HG03135 (cell line): ENCODE results near the gene PLEKHN1.
A peak's percentile ranks its signal among the peaks of the same experiment; 100 is the strongest.
"Not testable (repeated sequence)": the region's sequence is repeated elsewhere in the genome, so short reads cannot be mapped to it uniquely, and the experiment has no call there.

Experiments
- ATAC-seq: cut with Tn5 transposase; IDR thresholded peaks from one replicate; pipeline ENCODE4 v1.9.1; 2021; ENCODE audit warnings: mild to moderate bottlenecking, moderate library complexity; ENCODE audit not compliant: unreplicated experiment

Gene PLEKHN1

DNA sequence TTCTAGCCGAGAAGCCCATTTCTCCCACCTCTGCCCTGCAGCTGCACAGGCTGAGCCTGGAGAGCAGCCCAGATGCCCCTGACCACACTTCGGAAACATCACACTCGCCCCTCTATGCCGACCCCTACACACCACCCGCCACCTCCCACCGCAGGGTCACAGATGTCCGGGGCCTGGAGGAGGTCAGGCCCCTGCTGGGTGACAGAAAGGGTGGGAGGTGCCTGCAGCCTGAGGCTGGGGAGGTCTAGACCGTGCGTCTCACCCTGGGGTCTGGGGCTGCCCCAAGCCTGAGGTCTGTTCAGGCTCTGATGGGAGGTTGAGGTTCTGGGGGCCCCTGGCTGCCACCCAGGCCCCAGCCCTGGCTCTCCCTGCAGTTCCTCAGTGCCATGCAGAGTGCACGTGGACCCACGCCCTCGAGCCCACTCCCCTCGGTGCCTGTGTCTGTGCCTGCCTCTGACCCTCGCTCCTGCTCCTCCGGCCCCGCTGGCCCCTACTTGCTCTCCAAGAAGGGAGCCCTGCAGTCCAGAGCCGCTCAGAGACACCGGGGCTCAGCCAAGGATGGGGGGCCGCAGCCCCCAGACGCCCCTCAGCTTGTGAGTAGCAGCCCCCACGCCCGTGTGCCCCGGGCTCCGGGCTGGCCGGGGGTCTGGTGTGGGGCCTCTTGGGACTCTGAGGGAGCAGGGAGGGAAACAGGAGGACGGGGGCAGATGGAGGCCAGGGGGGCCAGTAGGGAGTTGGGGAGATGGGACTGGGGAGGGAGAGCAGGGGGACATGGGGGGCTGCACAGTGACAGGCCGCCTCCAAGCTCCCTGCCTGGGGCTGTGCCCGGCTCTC is 7.4 kb downstream of the PLEKHN1 start:
- no peak for ATAC-seq

DNA sequence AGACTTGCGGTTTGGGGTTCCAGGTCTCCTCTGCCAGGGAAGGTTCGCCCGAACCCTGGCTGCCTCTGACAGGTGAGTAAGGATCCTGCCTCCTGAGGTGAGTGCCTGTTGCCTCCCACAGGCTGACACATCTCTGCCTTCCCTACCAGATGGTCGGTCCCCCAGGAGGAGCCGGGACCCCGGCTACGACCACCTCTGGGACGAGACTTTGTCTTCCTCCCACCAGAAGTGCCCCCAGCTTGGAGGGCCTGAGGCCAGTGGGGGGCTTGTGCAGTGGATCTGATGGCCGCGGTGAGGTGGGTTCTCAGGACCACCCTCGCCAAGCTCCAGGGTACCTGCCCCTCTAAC is 8.0 kb downstream of the PLEKHN1 start:
- no peak for ATAC-seq

DNA sequence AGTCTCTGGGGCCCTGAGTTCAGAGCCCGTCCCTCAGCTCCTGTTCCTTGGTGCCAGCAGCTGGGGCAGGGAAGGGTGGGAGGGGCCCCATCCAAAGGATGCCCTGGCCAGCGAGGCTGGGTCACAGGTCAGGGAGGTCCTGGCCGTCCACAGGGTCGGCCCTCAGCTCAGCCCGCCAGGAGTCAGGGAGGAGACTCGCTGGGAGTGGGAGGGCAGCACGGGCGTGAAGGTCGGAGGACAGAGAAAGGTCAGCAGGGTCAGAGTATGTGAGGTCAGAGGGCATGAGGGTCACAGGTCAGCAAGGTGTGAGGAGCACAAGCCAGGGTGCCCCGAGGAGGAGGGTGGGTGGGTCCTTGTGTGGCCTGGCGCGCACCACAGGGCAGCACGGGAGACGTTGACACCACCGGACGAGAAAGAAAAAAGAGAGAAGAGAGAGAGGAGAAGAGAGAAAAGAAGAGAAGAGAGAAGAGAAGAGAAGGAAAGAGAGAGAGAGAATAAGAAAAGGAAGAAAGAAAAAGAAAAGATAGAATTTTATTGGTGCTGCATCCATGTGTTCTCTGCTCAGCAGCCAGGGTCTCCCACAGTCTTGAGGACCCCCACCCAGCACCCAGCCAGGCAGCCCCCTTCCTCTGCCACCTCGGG is 8.5 kb downstream of the PLEKHN1 start:
- no peak for ATAC-seq

- ATAC-seq = no peak
These were observed 9.1 kb downstream of the PLEKHN1 start for GRCh38 chr1:975365-975764.

- peak; percentile 49 for ATAC-seq
These were observed 9.8 kb downstream of the PLEKHN1 start for GRCh38 chr1:975896-976683.

GRCh38 chr1:976791-977190 is 10.5 kb downstream of the PLEKHN1 start:
- ATAC-seq = not testable (repeated sequence)

DNA sequence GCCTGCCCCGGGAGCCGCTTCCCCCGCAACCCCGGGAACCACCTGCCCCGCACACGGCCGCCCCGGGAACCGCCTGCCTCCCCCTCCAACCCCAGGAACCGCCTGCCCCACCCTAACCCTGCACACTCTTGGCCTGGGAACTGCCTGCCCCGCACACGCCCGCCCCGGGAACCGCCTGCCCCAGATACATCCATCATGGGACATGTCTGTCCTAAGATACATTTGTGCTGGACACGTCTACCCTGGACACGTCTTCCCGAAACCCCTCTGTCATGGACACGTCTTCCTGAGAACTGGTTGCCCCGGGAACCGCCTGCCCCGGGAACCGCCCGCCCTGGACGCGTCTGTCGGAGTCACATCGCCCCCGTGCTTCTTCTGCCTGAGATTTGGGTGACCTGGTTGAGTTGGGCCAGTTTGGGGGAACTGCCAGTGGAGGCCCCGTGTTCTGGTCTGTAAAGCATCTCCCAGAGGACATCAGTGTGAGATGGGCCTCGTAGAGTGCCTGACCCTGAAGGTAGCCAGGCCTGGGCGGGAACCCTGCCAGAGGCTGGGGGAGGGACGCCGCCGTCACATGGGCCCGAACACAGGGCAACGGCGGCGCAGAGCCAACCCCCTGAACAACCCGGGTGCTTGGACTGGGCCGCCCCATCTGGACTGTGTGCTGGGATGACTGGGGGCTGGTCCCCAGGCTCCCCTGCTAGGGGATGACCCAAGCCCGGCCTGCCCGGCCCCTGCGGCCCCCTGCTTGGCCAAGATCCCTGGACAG is 12.0 kb downstream of the PLEKHN1 start:
- ATAC-seq = no peak

DNA sequence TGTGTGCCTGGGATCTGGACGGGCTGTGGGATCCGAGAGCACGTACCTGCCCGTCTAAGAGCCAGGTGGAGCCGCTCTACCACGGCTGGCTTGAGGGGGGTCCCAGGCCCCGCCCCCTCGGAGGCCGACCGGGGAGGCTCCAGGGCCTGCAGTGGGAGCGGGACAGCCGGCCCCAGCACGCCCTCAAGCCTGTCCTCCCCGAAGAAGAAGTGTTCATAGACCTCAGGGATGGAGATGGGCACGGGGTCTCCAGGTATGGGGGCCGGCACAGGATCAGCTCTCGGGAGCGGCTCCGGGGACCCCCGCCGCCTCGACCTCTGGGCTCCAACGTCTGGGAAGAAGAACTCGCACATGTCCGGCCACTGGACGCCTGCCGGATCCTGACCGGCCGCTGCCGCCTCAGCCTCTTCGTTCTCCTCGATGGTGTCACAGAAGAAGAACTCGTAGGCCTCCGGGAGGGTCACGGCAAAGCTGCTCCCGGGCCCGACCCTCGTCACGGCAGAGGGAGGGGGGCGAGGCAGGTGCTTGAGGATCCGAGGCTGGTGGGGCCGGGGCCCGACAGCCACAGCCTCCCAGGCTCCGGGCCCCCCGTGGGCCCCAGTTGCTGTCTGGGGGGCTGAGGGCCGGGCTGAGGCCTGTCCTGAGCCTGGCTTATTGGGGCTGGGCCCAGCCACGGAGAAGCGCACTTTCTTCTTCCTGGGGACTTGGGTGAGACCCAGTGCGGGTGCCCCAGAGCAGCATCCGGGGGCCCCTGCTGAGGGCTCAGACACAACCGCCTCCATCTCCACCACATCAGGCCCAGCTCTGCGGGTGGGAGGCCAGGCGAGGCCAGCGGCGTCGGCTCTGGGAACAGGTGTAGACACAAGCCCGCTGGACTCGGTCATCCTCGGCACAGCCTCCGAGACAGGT is 12.8 kb downstream of the PLEKHN1 start:
- no peak for ATAC-seq

DNA sequence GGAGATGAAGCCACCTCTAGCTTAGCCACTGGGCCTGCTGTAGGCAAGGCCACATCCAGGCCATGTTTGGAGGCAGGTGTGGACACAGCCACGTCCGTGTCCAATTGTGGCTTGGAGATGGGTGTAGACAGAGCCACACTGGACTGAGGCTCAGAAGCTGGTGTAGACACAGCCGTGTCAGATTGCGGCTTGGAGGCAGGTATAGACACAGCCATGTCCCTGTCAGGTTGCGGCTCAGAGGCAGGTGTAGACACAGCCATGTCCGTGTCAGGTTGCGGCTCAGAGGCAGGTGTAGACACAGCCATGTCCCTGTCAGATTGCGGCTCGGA is 13.4 kb downstream of the PLEKHN1 start:
- no peak for ATAC-seq

DNA sequence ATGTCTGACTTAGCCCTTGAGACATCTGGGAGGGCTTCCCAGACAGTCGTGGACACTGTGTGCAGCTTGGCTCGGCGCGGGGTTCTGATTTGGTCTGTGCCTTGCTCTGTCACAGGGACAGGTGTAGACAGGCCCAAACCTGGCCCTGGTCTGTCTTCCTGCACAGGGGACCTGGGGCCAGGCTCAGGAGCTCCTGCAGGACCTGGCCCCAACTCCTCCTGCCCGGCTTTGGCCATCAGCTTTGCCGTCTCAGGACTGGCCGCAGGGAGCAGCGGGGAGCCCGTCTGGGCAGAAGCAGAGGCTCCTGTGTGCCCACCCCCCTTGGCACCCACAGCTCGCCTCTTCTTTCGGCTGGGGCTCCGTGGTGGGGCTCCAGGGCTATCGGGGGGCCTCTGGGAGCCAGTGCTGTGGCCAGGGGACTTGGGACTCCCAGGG is 13.9 kb downstream of the PLEKHN1 start:
- ATAC-seq = no peak

DNA sequence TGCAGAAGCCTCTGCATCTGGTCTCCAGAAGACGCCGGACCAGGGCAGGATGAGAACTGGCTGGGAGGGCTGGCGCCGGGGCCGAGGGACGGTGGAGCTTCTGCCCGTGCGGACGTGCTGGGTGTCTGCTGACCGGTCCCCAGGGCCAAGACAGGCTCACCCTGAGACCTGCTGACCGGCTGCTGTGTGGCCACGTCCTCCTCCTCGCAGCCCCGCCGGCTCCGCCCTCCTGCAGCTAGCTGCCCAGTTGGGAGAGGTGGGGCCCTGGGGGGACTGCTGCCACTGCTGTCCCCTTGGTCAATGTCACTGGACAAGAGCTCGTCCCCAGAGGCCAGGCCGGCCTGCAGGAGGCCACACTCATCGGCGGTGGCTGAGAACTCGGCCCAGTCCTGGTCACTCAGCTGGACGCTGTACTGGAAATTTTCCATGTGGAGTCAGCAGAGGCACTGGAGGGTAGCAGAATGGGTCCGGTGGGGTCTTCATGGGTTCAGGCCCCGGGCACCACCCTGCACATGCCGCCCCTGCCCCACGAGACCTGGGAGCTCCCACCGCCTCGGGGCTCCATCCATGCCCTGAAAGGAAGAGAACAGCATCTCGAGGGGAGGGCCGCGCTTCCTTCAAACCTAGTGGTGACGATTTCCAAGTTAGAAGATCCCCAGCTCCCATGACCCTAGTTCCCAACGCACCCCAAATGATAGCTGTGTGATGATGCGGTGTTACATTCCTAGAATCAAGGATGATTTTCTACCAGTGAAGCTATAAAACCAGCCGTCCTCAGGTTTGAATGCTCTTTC is 14.5 kb downstream of the PLEKHN1 start:
- no peak for ATAC-seq

DNA sequence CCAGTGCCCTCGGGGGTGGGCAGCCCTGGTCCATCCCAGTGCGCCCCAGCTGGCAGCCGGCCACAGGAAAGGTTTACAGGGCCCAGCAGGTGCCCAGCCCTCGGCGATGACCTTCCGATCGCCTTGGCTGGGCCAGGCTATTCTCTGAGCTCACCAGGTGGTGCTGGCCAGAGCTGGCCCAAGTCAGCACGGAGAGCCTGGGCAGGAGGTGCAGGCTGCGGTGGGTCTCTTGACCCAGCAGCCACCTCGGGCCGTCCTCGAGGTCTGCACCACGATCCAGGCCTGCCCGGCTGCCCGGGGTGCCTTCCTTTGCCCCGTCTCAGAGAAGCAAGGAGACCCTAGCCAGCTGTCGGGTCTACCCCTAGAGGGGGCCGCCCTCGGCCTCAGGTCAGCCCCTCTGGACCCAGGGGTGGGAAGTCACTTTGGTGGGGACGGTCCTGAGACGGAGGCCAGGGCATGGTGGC is 15.2 kb downstream of the PLEKHN1 start:
- ATAC-seq = no peak

GRCh38 chr1:981955-982558 is 15.8 kb downstream of the PLEKHN1 start, which contains the start of gene PERM1:
Gene PERM1, minus strand, starts transcription at chr1:982093. Its CDS starts 1,064 bp downstream, at chr1:981029.
- no peak for ATAC-seq

GRCh38 chr1:982765-983436 is 16.6 kb downstream of the PLEKHN1 start:
- ATAC-seq = no peak

- ATAC-seq = no peak
These were observed 17.7 kb downstream of the PLEKHN1 start for GRCh38 chr1:983798-984475.

GRCh38 chr1:984476-984814 is 18.2 kb downstream of the PLEKHN1 start:
- no peak for ATAC-seq

DNA sequence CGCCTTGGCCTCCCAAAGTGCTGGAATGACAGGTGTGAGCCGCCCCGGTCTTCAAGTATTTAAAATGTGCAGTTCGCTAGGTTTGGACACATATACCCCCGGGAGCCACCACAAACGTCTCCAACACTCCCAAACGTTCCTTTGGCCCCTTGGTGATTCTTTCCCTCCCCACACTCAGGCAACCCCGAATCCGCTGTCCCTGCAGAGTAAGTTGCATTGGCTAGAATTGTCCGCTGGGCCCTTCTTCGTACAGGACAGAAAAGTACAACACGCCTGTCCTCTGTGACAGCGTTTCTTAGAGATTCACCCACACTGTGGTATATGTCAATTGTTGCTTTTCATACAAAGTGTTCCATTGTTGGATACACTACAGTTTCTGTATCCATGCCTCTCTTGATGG is 18.8 kb downstream of the PLEKHN1 start:
- ATAC-seq = no peak

- ATAC-seq = not testable (repeated sequence)
These were observed 21.8 kb downstream of the PLEKHN1 start for GRCh38 chr1:988061-988460.
